H1 (cell line): Measurements from ENCODE around the gene ZBTB45. TPM values are rescaled to one million over a fixed set of nuclear protein-coding genes. Genes with fewer than 3 reads are reported as not detected.

Source experiments
- BRCA1 ChIP-seq: IDR thresholded peaks from 2 replicates; pipeline ENCODE4 v1.6.1; 2012; ENCODE audit warnings: low read depth, low read length, improper control_type of control experiment
- CBX8 ChIP-seq: fragments of 300-800, 300-1000 bp; sonication (generic); IDR thresholded peaks from 2 replicates; pipeline ENCODE4 v1.7.1; 2016; ENCODE audit warnings: low read depth, low read length, borderline replicate concordance
- POLR2A ChIP-seq, 2 experiments: IDR thresholded peaks; 1 replicate in 1 of 2; 2 replicates in 1 of 2; pipeline ENCODE4 v1.6.1; 2011; ENCODE audit warnings: low read depth in 2 of 2, low read length in 2 of 2, mild to moderate bottlenecking in 2 of 2; ENCODE audit errors: control extremely low read depth in 1 of 2
- RFX5 ChIP-seq: IDR thresholded peaks from 2 replicates; pipeline ENCODE4 v1.6.1; 2011; ENCODE audit warnings: low read depth, low read length, improper control_type of control experiment, borderline replicate concordance
- polyA plus RNA-seq, 7 experiments: library from polyadenylated mRNA; depleted of rRNA in 3 of 7; stranded (reverse) in 5 of 7; unstranded in 2 of 7; fragments of >200 nt in 5 of 7; fragments of 200-250 nt in 2 of 7; gene quantifications; 1 replicate in 5 of 7; 2 replicates in 1 of 7; 4 replicates in 1 of 7; pipeline versions ENCODE4 v1.2.1 to v1.2.3, GENCODE V29; 2011 to 2013; ENCODE audit warnings: missing spikeins in 2 of 7, mixed read lengths in 2 of 7
- total RNA-seq: library from RNA; stranded (reverse); fragmentation: NEBNext Ultra II Directional; extraction: Animal tissue kit (Norgen Biotek cat#: 25700); gene quantifications from 2 replicates; pipeline ENCODE4 v1.2.1, GENCODE V29; 2021

The ZBTB45 gene
- total and polyA plus RNA-seq, 2 of the 8 experiments (the other 6 are each of a cell fraction or from before 2014, with no cell fraction given) = 16.9 to 17.2 TPM

GRCh38 chr19:58560921-58561320 is 41.3 kb upstream of the ZBTB45 start (continued):
- TF ChIP-seq CBX8 (no peak), RFX5 (no peak), POLR2A (IDR thresholded peaks at IDR 0.05; ENCODE audit: control extremely low read depth in 1 of 2, low read depth in 2 of 2, low read length in 2 of 2) (no peak; a peak in 1 of 3 replicates), BRCA1 (no peak)
